ENCODE data around the gene CD53.

GRCh38 chr1:110916669-110917306, 43.8 kb downstream of the CD53 start:
- TF ChIP-seq ZNF70 (CRISPR knock-in tag; IDR thresholded peaks at IDR 0.05) (no peak), TSHZ2 (CRISPR knock-in tag; IDR thresholded peaks at IDR 0.05) (no peak), BACH2 (CRISPR knock-in tag; IDR thresholded peaks at IDR 0.05; ENCODE audit: borderline replicate concordance) (no peak), PATZ1 (CRISPR knock-in tag; IDR thresholded peaks at IDR 0.05; ENCODE audit: borderline replicate concordance) (no peak), CSDC2 (CRISPR knock-in tag; IDR thresholded peaks at IDR 0.05) (no peak), ESRRG (CRISPR knock-in tag; IDR thresholded peaks at IDR 0.05) (no peak), ZFP30 (CRISPR knock-in tag; IDR thresholded peaks at IDR 0.05) (no peak), PPARA (CRISPR knock-in tag; IDR thresholded peaks at IDR 0.05; ENCODE audit: borderline replicate concordance) (no peak), ZFP3 (CRISPR knock-in tag; IDR thresholded peaks at IDR 0.05) (no peak)
- TF ChIP-seq, protein P1, sequence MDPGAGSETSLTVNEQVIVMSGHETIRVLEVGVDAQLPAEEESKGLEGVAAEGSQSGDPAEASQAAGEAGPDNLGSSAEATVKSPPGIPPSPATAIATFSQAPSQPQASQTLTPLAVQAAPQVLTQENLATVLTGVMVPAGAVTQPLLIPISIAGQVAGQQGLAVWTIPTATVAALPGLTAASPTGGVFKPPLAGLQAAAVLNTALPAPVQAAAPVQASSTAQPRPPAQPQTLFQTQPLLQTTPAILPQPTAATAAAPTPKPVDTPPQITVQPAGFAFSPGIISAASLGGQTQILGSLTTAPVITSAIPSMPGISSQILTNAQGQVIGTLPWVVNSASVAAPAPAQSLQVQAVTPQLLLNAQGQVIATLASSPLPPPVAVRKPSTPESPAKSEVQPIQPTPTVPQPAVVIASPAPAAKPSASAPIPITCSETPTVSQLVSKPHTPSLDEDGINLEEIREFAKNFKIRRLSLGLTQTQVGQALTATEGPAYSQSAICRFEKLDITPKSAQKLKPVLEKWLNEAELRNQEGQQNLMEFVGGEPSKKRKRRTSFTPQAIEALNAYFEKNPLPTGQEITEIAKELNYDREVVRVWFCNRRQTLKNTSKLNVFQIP (CRISPR knock-in tag; IDR thresholded peaks at IDR 0.05; ENCODE audit: borderline replicate concordance, low read depth), result no peak
